ENCODE data around the gene RGS3.

RGS3 gene

GRCh38 chr9:113619491-113620376 is 156.2 kb downstream of the RGS3 start:
- no peak for TF ChIP-seq CTCF (conservative IDR thresholded peaks at IDR 0.05; ENCODE audit: low read depth, low read length)
- no peak for DNase-seq (ENCODE audit: low read depth)
- peak overlapping the region; percentile 5 for H3K4me3 ChIP-seq (ENCODE audit: low read length)

- no peak for TF ChIP-seq CTCF (conservative IDR thresholded peaks at IDR 0.05; ENCODE audit: low read depth, low read length)
- DNase-seq (ENCODE audit: low read depth) = peak; percentile 96
- H3K4me3 ChIP-seq (ENCODE audit: low read length) = peak overlapping the region; percentile 5
These were observed 157.0 kb downstream of the RGS3 start for GRCh38 chr9:113620377-113621161.

- DNase-seq (ENCODE audit: low read depth) = no peak
- TF ChIP-seq CTCF (conservative IDR thresholded peaks at IDR 0.05; ENCODE audit: low read depth, low read length) = no peak
- no peak overlapping the region for H3K4me3 ChIP-seq (ENCODE audit: low read length)
These were observed 157.8 kb downstream of the RGS3 start for GRCh38 chr9:113621309-113621791.

DNA sequence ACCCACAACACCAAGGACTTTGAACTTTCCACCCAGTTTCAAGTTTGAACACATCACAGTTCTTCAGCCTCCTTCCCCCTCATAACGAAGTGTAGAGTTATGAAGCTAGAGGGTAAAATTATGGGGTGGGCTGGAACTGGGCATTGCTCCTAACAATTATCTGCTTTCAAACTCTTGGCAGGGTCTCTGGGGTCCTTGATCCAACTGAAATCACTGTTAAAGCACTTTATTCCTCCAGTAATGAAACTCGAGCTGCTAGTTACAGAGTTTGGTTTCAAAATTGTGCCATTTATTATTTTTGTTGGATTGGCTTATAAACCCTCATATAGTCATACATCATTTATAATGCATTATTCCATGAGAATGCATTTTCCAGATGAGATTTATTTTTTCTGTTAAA is 158.5 kb downstream of the RGS3 start:
- no peak overlapping the region for H3K4me3 ChIP-seq (ENCODE audit: low read length)
- DNase-seq (ENCODE audit: low read depth) = no peak
- TF ChIP-seq CTCF (conservative IDR thresholded peaks at IDR 0.05; ENCODE audit: low read depth, low read length) = no peak

DNA sequence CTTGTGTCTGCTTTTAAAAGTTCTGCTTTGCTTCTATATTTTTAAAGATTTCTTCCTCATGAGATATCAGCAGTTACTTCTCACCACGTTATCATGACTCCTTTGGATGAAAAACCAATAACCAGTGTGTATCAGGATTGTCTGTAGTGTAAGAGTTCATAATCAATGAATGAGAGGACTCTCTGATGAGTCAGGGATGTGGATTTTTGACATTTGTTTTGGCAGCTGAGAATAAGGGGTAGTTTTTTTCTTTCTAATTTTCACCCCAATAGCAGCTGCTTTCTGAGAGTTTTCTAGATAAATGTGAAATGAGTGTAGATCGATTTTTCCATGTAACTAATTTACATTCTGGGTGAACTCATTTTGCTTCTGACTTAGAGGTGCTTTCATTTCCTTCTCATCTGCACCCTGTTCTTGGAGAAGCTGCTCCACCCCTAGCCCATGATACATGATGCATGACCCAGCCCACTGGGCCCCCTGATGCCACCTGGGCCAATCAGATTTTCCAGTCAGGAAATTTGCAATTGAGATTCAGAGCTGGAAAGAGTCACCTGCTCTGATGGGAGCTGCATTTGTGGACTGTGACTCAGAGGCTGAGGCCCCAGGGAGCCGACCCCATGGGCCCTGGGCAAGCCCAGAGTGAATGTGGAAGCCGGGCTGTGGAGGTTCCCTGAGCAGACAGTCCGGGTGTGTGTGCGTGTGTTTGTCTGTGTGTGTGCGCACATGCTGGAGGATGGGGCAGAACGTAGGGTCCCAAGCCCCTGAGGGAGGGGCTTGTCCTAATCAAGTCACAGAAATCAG is 159.3 kb downstream of the RGS3 start:
- no peak for TF ChIP-seq CTCF (conservative IDR thresholded peaks at IDR 0.05; ENCODE audit: low read depth, low read length)
- no peak overlapping the region for H3K4me3 ChIP-seq (ENCODE audit: low read length)
- DNase-seq (ENCODE audit: low read depth) = peak; percentile 98

- no peak for TF ChIP-seq CTCF (conservative IDR thresholded peaks at IDR 0.05; ENCODE audit: low read depth, low read length)
- no peak for DNase-seq (ENCODE audit: low read depth)
These were observed 160.4 kb downstream of the RGS3 start for GRCh38 chr9:113623851-113624485.

More at GRCh38 chr9:113623851-113624485, 160.4 kb downstream of the RGS3 start:
- H3K4me3 ChIP-seq (ENCODE audit: low read length) = no peak overlapping the region

Measured in retinal pigment epithelial cell (primary cell).